ENCODE data around the gene IFNAR2.
"Not testable (repeated sequence)": the region's sequence is repeated elsewhere in the genome, so short reads cannot be mapped to it uniquely, and the experiment has no call there.

The IFNAR2 gene

GRCh38 chr21:33236766-33237165 lies 7.0 kb downstream of the IFNAR2 start:
- H3K4me2 ChIP-seq (ENCODE audit: low read length), result no peak overlapping the region
- H3K36me3 ChIP-seq (ENCODE audit: control insufficient read depth, insufficient read depth, low read length), result no peaks in the 10 kb centered on the region
- no peak overlapping the region for H3K4me3 ChIP-seq (ENCODE audit: low read length)
- no peaks in the 10 kb centered on the region for H3K27me3 ChIP-seq (ENCODE audit: insufficient read depth, low read length, poor library complexity)
- no peak overlapping the region for H2BK120ac ChIP-seq (ENCODE audit: low read depth, low read length)
- peaks cover 3% of the 10 kb centered on the region for H3K79me1 ChIP-seq (ENCODE audit: low read length)
- H3K4ac ChIP-seq (ENCODE audit: low read depth, low read length), result no peak overlapping the region
- H3K4me1 ChIP-seq (ENCODE audit: control insufficient read depth, low read depth, low read length), result peaks cover 6% of the 10 kb centered on the region
- no peak overlapping the region for H3K23ac ChIP-seq (ENCODE audit: low read length)
- H3K56ac ChIP-seq (ENCODE audit: low read length), result no peak overlapping the region
- no peak overlapping the region for H2BK15ac ChIP-seq (replicated peaks; ENCODE audit: low read depth)
- H3K18ac ChIP-seq (ENCODE audit: low read length), result no peak overlapping the region
- no peak overlapping the region for H4K5ac ChIP-seq (ENCODE audit: low read length)
- H4K8ac ChIP-seq (ENCODE audit: low read depth, low read length), result no peak overlapping the region
- no peak overlapping the region for H3K27ac ChIP-seq (ENCODE audit: low read depth, low read length)
- WGBS (ENCODE audit: extremely low coverage, insufficient coverage, low lambda C conversion rate), result no CpG with 5 or more reads among the region's 2 CpGs
- H3K79me2 ChIP-seq (ENCODE audit: control insufficient read depth, insufficient read depth, low read length), result no peaks in the 10 kb centered on the region
- H2AK5ac ChIP-seq (ENCODE audit: low read length), result no peak overlapping the region
- no peak for DNase-seq
- no peak overlapping the region for H2BK5ac ChIP-seq (ENCODE audit: low read length)
- H3K9ac ChIP-seq (ENCODE audit: low read length), result no peak overlapping the region

GRCh38 chr21:33237486-33237885 lies 7.7 kb downstream of the IFNAR2 start:
- no peak overlapping the region for H4K8ac ChIP-seq (ENCODE audit: low read depth, low read length)
- H3K4me2 ChIP-seq (ENCODE audit: low read length), result no peak overlapping the region
- no peak overlapping the region for H3K27ac ChIP-seq (ENCODE audit: low read depth, low read length)
- no peak overlapping the region for H2BK15ac ChIP-seq (replicated peaks; ENCODE audit: low read depth)
- no peak overlapping the region for H3K23ac ChIP-seq (ENCODE audit: low read length)
- no peak overlapping the region for H2BK5ac ChIP-seq (ENCODE audit: low read length)
- no peak overlapping the region for H2BK120ac ChIP-seq (ENCODE audit: low read depth, low read length)
- H3K4ac ChIP-seq (ENCODE audit: low read depth, low read length), result no peak overlapping the region
- no peak overlapping the region for H3K9ac ChIP-seq (ENCODE audit: low read length)
- H3K79me1 ChIP-seq (ENCODE audit: low read length), result peaks cover 3% of the 10 kb centered on the region
- H3K56ac ChIP-seq (ENCODE audit: low read length), result no peak overlapping the region
- H3K36me3 ChIP-seq (ENCODE audit: control insufficient read depth, insufficient read depth, low read length), result no peaks in the 10 kb centered on the region
- H3K79me2 ChIP-seq (ENCODE audit: control insufficient read depth, insufficient read depth, low read length), result no peaks in the 10 kb centered on the region
- DNase-seq, result no peak
- no peak overlapping the region for H3K4me3 ChIP-seq (ENCODE audit: low read length)
- H4K5ac ChIP-seq (ENCODE audit: low read length), result no peak overlapping the region
- H3K18ac ChIP-seq (ENCODE audit: low read length), result no peak overlapping the region
- WGBS (ENCODE audit: extremely low coverage, insufficient coverage, low lambda C conversion rate), result no CpG with 5 or more reads among the region's 3 CpGs
- H3K4me1 ChIP-seq (ENCODE audit: control insufficient read depth, low read depth, low read length), result peaks cover 6% of the 10 kb centered on the region
- H2AK5ac ChIP-seq (ENCODE audit: low read length), result no peak overlapping the region
- no peaks in the 10 kb centered on the region for H3K27me3 ChIP-seq (ENCODE audit: insufficient read depth, low read length, poor library complexity)

GRCh38 chr21:33238146-33238545 lies 8.4 kb downstream of the IFNAR2 start:
- Histone ChIP-seq H3K4me3 (ENCODE audit: low read length) (no peak overlapping the region), H4K5ac (ENCODE audit: low read length) (no peak overlapping the region), H4K8ac (ENCODE audit: low read depth, low read length) (no peak overlapping the region)

GRCh38 chr21:33238565-33239255 lies 9.0 kb downstream of the IFNAR2 start:
- Histone ChIP-seq H3K4ac (ENCODE audit: low read depth, low read length) (no peak overlapping the region), H3K4me2 (ENCODE audit: low read length) (no peak overlapping the region), H3K56ac (ENCODE audit: low read length) (no peak overlapping the region), H3K79me1 (ENCODE audit: low read length) (peaks cover 3% of the 10 kb centered on the region), H3K4me3 (ENCODE audit: low read length) (no peak overlapping the region), H2BK15ac (replicated peaks; ENCODE audit: low read depth) (no peak overlapping the region), H3K79me2 (ENCODE audit: control insufficient read depth, insufficient read depth, low read length) (no peaks in the 10 kb centered on the region), H3K23ac (ENCODE audit: low read length) (no peak overlapping the region), H4K5ac (ENCODE audit: low read length) (no peak overlapping the region), H2BK5ac (ENCODE audit: low read length) (no peak overlapping the region), H2BK120ac (ENCODE audit: low read depth, low read length) (no peak overlapping the region), H2AK5ac (ENCODE audit: low read length) (no peak overlapping the region), H3K4me1 (ENCODE audit: control insufficient read depth, low read depth, low read length) (peaks cover 3% of the 10 kb centered on the region), H3K9ac (ENCODE audit: low read length) (no peak overlapping the region), H3K18ac (ENCODE audit: low read length) (no peak overlapping the region), H4K8ac (ENCODE audit: low read depth, low read length) (no peak overlapping the region), H3K36me3 (ENCODE audit: control insufficient read depth, insufficient read depth, low read length) (no peaks in the 10 kb centered on the region), H3K27me3 (ENCODE audit: insufficient read depth, low read length, poor library complexity) (no peaks in the 10 kb centered on the region), H3K27ac (ENCODE audit: low read depth, low read length) (no peak overlapping the region)
- WGBS (ENCODE audit: extremely low coverage, insufficient coverage, low lambda C conversion rate), result no CpG with 5 or more reads among the region's 7 CpGs
- DNase-seq, result no peak

More at GRCh38 chr21:33238146-33238545, 8.4 kb downstream of the IFNAR2 start:
- H3K4me1 ChIP-seq (ENCODE audit: control insufficient read depth, low read depth, low read length), result peaks cover 3% of the 10 kb centered on the region
- DNase-seq, result no peak
- H3K56ac ChIP-seq (ENCODE audit: low read length), result no peak overlapping the region
- no peak overlapping the region for H3K4ac ChIP-seq (ENCODE audit: low read depth, low read length)
- H2BK5ac ChIP-seq (ENCODE audit: low read length), result no peak overlapping the region
- H2AK5ac ChIP-seq (ENCODE audit: low read length), result no peak overlapping the region
- no peak overlapping the region for H3K9ac ChIP-seq (ENCODE audit: low read length)
- no peak overlapping the region for H3K4me2 ChIP-seq (ENCODE audit: low read length)
- no peak overlapping the region for H3K23ac ChIP-seq (ENCODE audit: low read length)
- H3K36me3 ChIP-seq (ENCODE audit: control insufficient read depth, insufficient read depth, low read length), result no peaks in the 10 kb centered on the region
- H3K27ac ChIP-seq (ENCODE audit: low read depth, low read length), result no peak overlapping the region
- no peak overlapping the region for H2BK15ac ChIP-seq (replicated peaks; ENCODE audit: low read depth)
- H3K79me1 ChIP-seq (ENCODE audit: low read length), result peaks cover 3% of the 10 kb centered on the region
- H3K27me3 ChIP-seq (ENCODE audit: insufficient read depth, low read length, poor library complexity), result no peaks in the 10 kb centered on the region
- H3K18ac ChIP-seq (ENCODE audit: low read length), result no peak overlapping the region
- no peaks in the 10 kb centered on the region for H3K79me2 ChIP-seq (ENCODE audit: control insufficient read depth, insufficient read depth, low read length)
- WGBS (ENCODE audit: extremely low coverage, insufficient coverage, low lambda C conversion rate), result no CpG with 5 or more reads among the region's 4 CpGs
- no peak overlapping the region for H2BK120ac ChIP-seq (ENCODE audit: low read depth, low read length)

GRCh38 chr21:33239559-33240127 lies 9.9 kb downstream of the IFNAR2 start:
- not testable (repeated sequence) for H3K56ac ChIP-seq (ENCODE audit: low read length); H3K27ac ChIP-seq (ENCODE audit: low read depth, low read length); DNase-seq; H2BK15ac ChIP-seq (replicated peaks; ENCODE audit: low read depth); H3K18ac ChIP-seq (ENCODE audit: low read length); H3K4me3 ChIP-seq (ENCODE audit: low read length); H3K27me3 ChIP-seq (ENCODE audit: insufficient read depth, low read length, poor library complexity); H3K23ac ChIP-seq (ENCODE audit: low read length); H4K8ac ChIP-seq (ENCODE audit: low read depth, low read length); H3K36me3 ChIP-seq (ENCODE audit: control insufficient read depth, insufficient read depth, low read length); H3K4me1 ChIP-seq (ENCODE audit: control insufficient read depth, low read depth, low read length); H2BK5ac ChIP-seq (ENCODE audit: low read length); H2AK5ac ChIP-seq (ENCODE audit: low read length); H3K79me1 ChIP-seq (ENCODE audit: low read length); H3K9ac ChIP-seq (ENCODE audit: low read length); H2BK120ac ChIP-seq (ENCODE audit: low read depth, low read length); H4K5ac ChIP-seq (ENCODE audit: low read length); H3K4ac ChIP-seq (ENCODE audit: low read depth, low read length); H3K79me2 ChIP-seq (ENCODE audit: control insufficient read depth, insufficient read depth, low read length); H3K4me2 ChIP-seq (ENCODE audit: low read length)

- Histone ChIP-seq H3K4me3 (ENCODE audit: low read length) (no peak overlapping the region), H3K18ac (ENCODE audit: low read length) (no peak overlapping the region), H3K23ac (ENCODE audit: low read length) (no peak overlapping the region), H3K4me2 (ENCODE audit: low read length) (no peak overlapping the region), H3K27ac (ENCODE audit: low read depth, low read length) (no peak overlapping the region), H4K5ac (ENCODE audit: low read length) (no peak overlapping the region), H3K27me3 (ENCODE audit: insufficient read depth, low read length, poor library complexity) (no peaks in the 10 kb centered on the region), H3K79me1 (ENCODE audit: low read length) (peaks cover 3% of the 10 kb centered on the region), H3K4ac (ENCODE audit: low read depth, low read length) (no peak overlapping the region), H3K36me3 (ENCODE audit: control insufficient read depth, insufficient read depth, low read length) (no peaks in the 10 kb centered on the region), H3K9ac (ENCODE audit: low read length) (no peak overlapping the region), H2BK120ac (ENCODE audit: low read depth, low read length) (no peak overlapping the region), H3K4me1 (ENCODE audit: control insufficient read depth, low read depth, low read length) (no peaks in the 10 kb centered on the region), H2BK15ac (replicated peaks; ENCODE audit: low read depth) (no peak overlapping the region), H2AK5ac (ENCODE audit: low read length) (no peak overlapping the region), H2BK5ac (ENCODE audit: low read length) (no peak overlapping the region), H3K79me2 (ENCODE audit: control insufficient read depth, insufficient read depth, low read length) (no peaks in the 10 kb centered on the region), H4K8ac (ENCODE audit: low read depth, low read length) (no peak overlapping the region), H3K56ac (ENCODE audit: low read length) (no peak overlapping the region)
- DNase-seq, result no peak
- no CpG with 5 or more reads among the region's 2 CpGs for WGBS (ENCODE audit: extremely low coverage, insufficient coverage, low lambda C conversion rate)
Observed at GRCh38 chr21:33240404-33240803, 10.7 kb downstream of the IFNAR2 start.
